T-helper 9 cell (primary cell): Measurements from ENCODE around the gene SIGLEC9.
A peak's percentile ranks its signal among the peaks of the same experiment; 100 is the strongest.

Source experiments
- DNase-seq: peaks from one replicate; pipeline ENCODE4 v3.0.0-alpha.2; 2020

The SIGLEC9 gene

GRCh38 chr19:51097796-51098195, 26.9 kb upstream of the SIGLEC9 start:
- DNase-seq = no peak

GRCh38 chr19:51098365-51099046, 26.2 kb upstream of the SIGLEC9 start:
- DNase-seq = no peak

- DNase-seq = no peak
Measured at GRCh38 chr19:51099047-51099382, 25.7 kb upstream of the SIGLEC9 start.

- DNase-seq = no peak
Measured at GRCh38 chr19:51100601-51101000, 24.1 kb upstream of the SIGLEC9 start.

GRCh38 chr19:51101171-51101865, 23.4 kb upstream of the SIGLEC9 start:
- DNase-seq = no peak

- no peak for DNase-seq
Measured at GRCh38 chr19:51102991-51103390, 21.7 kb upstream of the SIGLEC9 start.

GRCh38 chr19:51103926-51104341, 20.8 kb upstream of the SIGLEC9 start:
- no peak for DNase-seq

- DNase-seq = no peak
Measured at GRCh38 chr19:51107406-51108065, 17.2 kb upstream of the SIGLEC9 start.

GRCh38 chr19:51108066-51108804, 16.5 kb upstream of the SIGLEC9 start, which contains the start of gene CTU1:
CTU1 (minus strand) TSS chr19:51108409; CDS start chr19:51104569, 3,840 bp downstream.
- peak; percentile 95 for DNase-seq

GRCh38 chr19:51108805-51109146, 15.9 kb upstream of the SIGLEC9 start:
- DNase-seq = no peak

- DNase-seq = no peak
Measured at GRCh38 chr19:51110666-51110971, 14.1 kb upstream of the SIGLEC9 start.

GRCh38 chr19:51111606-51112005, 13.1 kb upstream of the SIGLEC9 start:
- DNase-seq = no peak

- no peak for DNase-seq
Measured at GRCh38 chr19:51114087-51114729, 10.5 kb upstream of the SIGLEC9 start.

- DNase-seq = no peak
Measured at GRCh38 chr19:51116736-51117286, 7.9 kb upstream of the SIGLEC9 start.

- DNase-seq = no peak
Measured at GRCh38 chr19:51119101-51119500, 5.6 kb upstream of the SIGLEC9 start.

- no peak for DNase-seq
Measured at GRCh38 chr19:51119611-51120010, 5.1 kb upstream of the SIGLEC9 start.

- DNase-seq = no peak
Measured at GRCh38 chr19:51120160-51120559, 4.5 kb upstream of the SIGLEC9 start.

GRCh38 chr19:51121257-51121656, 3.4 kb upstream of the SIGLEC9 start:
- no peak for DNase-seq

GRCh38 chr19:51122112-51122981, 2.4 kb upstream of the SIGLEC9 start:
- DNase-seq = no peak

- no peak for DNase-seq
Measured at GRCh38 chr19:51123381-51123800, 1.3 kb upstream of the SIGLEC9 start.

- DNase-seq = no peak
Measured at GRCh38 chr19:51123802-51124201, 904 bp upstream of the SIGLEC9 start.

- no peak for DNase-seq
Measured at GRCh38 chr19:51124216-51124615, 490 bp upstream of the SIGLEC9 start.
